HepG2 (cell line): ENCODE results near the gene HTRA2. TPM values are rescaled to one million over a fixed set of nuclear protein-coding genes. Genes with fewer than 3 reads are reported as not detected.

ENCODE experiments used
- CBX1 ChIP-seq: IDR thresholded peaks from one replicate; pipeline ENCODE4 v1.6.1; 2016; ENCODE audit warnings: antibody characterized with exemption, low read depth
- DMTF1 ChIP-seq: sonication (generic); formaldehyde crosslinking; IDR thresholded peaks from 2 replicates; pipeline ENCODE4 v1.4.0; 2020; ENCODE audit warnings: mild to moderate bottlenecking, missing genetic modification reagents
- FOXA1 ChIP-seq, 2 experiments: fragments of 450-650 bp in 1 of 2; sonication (generic) in 1 of 2; formaldehyde crosslinking in 1 of 2; IDR thresholded peaks; 2 replicates each; pipeline versions ENCODE4 v1.4.0 to v1.6.1; 2016 to 2020; ENCODE audit warnings: missing genetic modification reagents in 1 of 2
- FUBP1 ChIP-seq: sonication (generic); formaldehyde crosslinking; IDR thresholded peaks from 2 replicates; pipeline ENCODE4 v1.5.1; 2020; ENCODE audit warnings: missing genetic modification reagents, mild to moderate bottlenecking, borderline replicate concordance
- HMG20A ChIP-seq: IDR thresholded peaks from 2 replicates; pipeline ENCODE4 v1.6.1; 2016; ENCODE audit warnings: borderline replicate concordance
- JUN ChIP-seq: sonication (generic); formaldehyde crosslinking; IDR thresholded peaks from 2 replicates; pipeline ENCODE4 v1.4.0; 2020; ENCODE audit warnings: mild to moderate bottlenecking, missing genetic modification reagents
- KLF15 ChIP-seq: sonication (generic); formaldehyde crosslinking; IDR thresholded peaks from 2 replicates; pipeline ENCODE4 v1.8.1; 2023; ENCODE audit warnings: borderline replicate concordance, mild to moderate bottlenecking, inconsistent platforms, missing genetic modification reagents, mixed read lengths
- MXI1 ChIP-seq: IDR thresholded peaks from 3 replicates; pipeline ENCODE4 v1.6.1; 2012; ENCODE audit warnings: low read depth, low read length, inconsistent platforms, borderline replicate concordance
- NCOA5 ChIP-seq: sonication (generic); formaldehyde crosslinking; IDR thresholded peaks from 2 replicates; pipeline ENCODE4 v1.4.0; 2020; ENCODE audit warnings: missing genetic modification reagents
- NR3C1 ChIP-seq: sonication (generic); formaldehyde crosslinking; IDR thresholded peaks from 2 replicates; pipeline ENCODE4 v1.4.0; 2020; ENCODE audit warnings: missing genetic modification reagents
- RBFOX2 ChIP-seq: fragments of 200-400 bp; formaldehyde crosslinking; IDR thresholded peaks from 2 replicates; pipeline ENCODE4 v1.6.1; 2017; ENCODE audit warnings: low read depth, mild to moderate bottlenecking, low read length
- SAFB2 ChIP-seq: sonication (generic); formaldehyde crosslinking; IDR thresholded peaks from 2 replicates; pipeline ENCODE4 v1.5.1; 2020; ENCODE audit warnings: missing genetic modification reagents, low read depth, mild to moderate bottlenecking, borderline replicate concordance
- SNAPC5 ChIP-seq: sonication (generic); formaldehyde crosslinking; IDR thresholded peaks from 2 replicates; pipeline ENCODE4 v1.8.1; 2023; ENCODE audit warnings: mild to moderate bottlenecking, missing genetic modification reagents, borderline replicate concordance
- SRF ChIP-seq: IDR thresholded peaks from 2 replicates; pipeline ENCODE4 v1.6.1; 2011; ENCODE audit warnings: mild to moderate bottlenecking, low read depth, low read length, moderate library complexity
- SRSF9 ChIP-seq: fragments of 200-400 bp; formaldehyde crosslinking; IDR thresholded peaks from 2 replicates; pipeline ENCODE4 v1.6.1; 2018; ENCODE audit warnings: borderline replicate concordance, mild to moderate bottlenecking, low read depth, low read length; ENCODE audit not compliant: insufficient read depth, poor library complexity, severe bottlenecking
- TFDP1 ChIP-seq: IDR thresholded peaks from 2 replicates; pipeline ENCODE4 v1.6.1; 2016; ENCODE audit warnings: missing compliant biosample characterization, missing genetic modification reagents, borderline replicate concordance
- THRA ChIP-seq: sonication (generic); formaldehyde crosslinking; IDR thresholded peaks from 2 replicates; pipeline ENCODE4 v1.4.0; 2020; ENCODE audit warnings: missing genetic modification reagents, borderline replicate concordance
- TIGD3 ChIP-seq: sonication (generic); formaldehyde crosslinking; IDR thresholded peaks from 2 replicates; pipeline ENCODE4 v1.5.1; 2020; ENCODE audit warnings: mild to moderate bottlenecking, missing genetic modification reagents, borderline replicate concordance
- ZNF30 ChIP-seq: sonication (generic); formaldehyde crosslinking; IDR thresholded peaks from 2 replicates; pipeline ENCODE4 v1.5.0; 2020; ENCODE audit warnings: mild to moderate bottlenecking, missing genetic modification reagents
- ZNF703 ChIP-seq: sonication (generic); formaldehyde crosslinking; IDR thresholded peaks from 2 replicates; pipeline ENCODE4 v1.5.1; 2020; ENCODE audit warnings: missing genetic modification reagents, mild to moderate bottlenecking, moderate library complexity, borderline replicate concordance
- polyA plus RNA-seq, 8 experiments: library from polyadenylated mRNA; depleted of rRNA in 3 of 8; stranded (reverse) in 7 of 8; unstranded in 1 of 8; fragments of >200 nt; fragmentation: Illumina TruSeq in 4 of 8; extraction: Trizol in 4 of 8; gene quantifications; 2 replicates each; pipeline versions ENCODE4 v1.2.1 to v1.2.3, GENCODE V29; 2011 to 2016; ENCODE audit warnings: low read depth in 4 of 8, missing spikeins in 1 of 8, mixed read lengths in 1 of 8; ENCODE audit not compliant: insufficient read depth in 1 of 8
- total RNA-seq, 5 experiments: library from RNA; depleted of rRNA; stranded (reverse); fragments of >200 nt; fragmentation: Illumina TruSeq; extraction: Trizol; gene quantifications; 2 replicates each; pipeline ENCODE4 v1.2.3, GENCODE V29; 2016; ENCODE audit warnings: low read depth in 1 of 5

HTRA2 gene
- total and polyA plus RNA-seq, 2 of the 13 experiments (the other 11 are each of a cell fraction or from before 2014, with no cell fraction given) = 47.7 to 50.3 TPM

GRCh38 chr2:74512744-74513604 lies 16.8 kb upstream of the HTRA2 start (continued):
- TF ChIP-seq THRA (CRISPR knock-in tag) = no peak
- TF ChIP-seq HMG20A (CRISPR knock-in tag) = no peak
- no peak for TF ChIP-seq CBX1
- TF ChIP-seq TIGD3 (CRISPR knock-in tag) = 0 out of 2 replicates have a peak, but pooled peaks have one; percentile 77
- TF ChIP-seq RBFOX2 = peak; percentile 64
- TF ChIP-seq MXI1 = no peak
- TF ChIP-seq FOXA1 (IDR thresholded peaks at IDR 0.05) = no peak
- TF ChIP-seq FOXA1 (CRISPR knock-in tag; IDR thresholded peaks at IDR 0.05) = no peak
- TF ChIP-seq ZNF30 (CRISPR knock-in tag) = no peak
- no peak for TF ChIP-seq NCOA5 (CRISPR knock-in tag)
- no peak for TF ChIP-seq DMTF1 (CRISPR knock-in tag)
- TF ChIP-seq TFDP1 = peak; percentile 19; the same call in 1 of the 2 replicates
- TF ChIP-seq SAFB2 (CRISPR knock-in tag) = no peak
- no peak for TF ChIP-seq KLF15 (CRISPR knock-in tag)
- TF ChIP-seq JUN (CRISPR knock-in tag) = no peak
- no peak for TF ChIP-seq ZNF703 (CRISPR knock-in tag)
- TF ChIP-seq SRSF9 = no peak
- no peak for TF ChIP-seq NR3C1 (CRISPR knock-in tag)
- no peak for TF ChIP-seq FUBP1 (CRISPR knock-in tag)
- peak; percentile 60; the same call in 1 of the 2 replicates for TF ChIP-seq SNAPC5 (CRISPR knock-in tag)
- TF ChIP-seq SRF = no peak
